Lower leg skin (tissue), 4 donors: ENCODE measurements around the gene TRMT10B. TPM values are rescaled to one million over a fixed set of nuclear protein-coding genes. Genes with fewer than 3 reads are reported as not detected.

Experiments
- DNase-seq, 2 donors: peaks; one replicate each; pipeline ENCODE4 v3.0.0-alpha.2; 2019; ENCODE audit warnings: low spot score in 2 of 2
- H3K4me3 ChIP-seq: fragments of 200-600 bp; sonication (generic); 2 replicates; pipeline ENCODE4 v1.5.1; 2017; ENCODE audit warnings: mild to moderate bottlenecking, low read depth; ENCODE audit not compliant: poor library complexity, severe bottlenecking
- CTCF ChIP-seq, 3 donors: fragments of 450-650 bp; IDR thresholded peaks; one replicate each; pipeline ENCODE4 v1.5.1; 2016; ENCODE audit warnings: antibody characterized with exemption in 3 of 3, mild to moderate bottlenecking in 3 of 3, moderate library complexity in 2 of 3
- POLR2A ChIP-seq, 2 donors: fragments of 450-650 bp; IDR thresholded peaks; one replicate each; pipeline ENCODE4 v1.6.1; 2016 to 2017; ENCODE audit warnings: antibody characterized with exemption in 2 of 2, mild to moderate bottlenecking in 1 of 2, moderate library complexity in 1 of 2
- WGBS, 2 donors: methylation state at CpG; one replicate each; pipeline ENCODE4 v1.1.5; 2018; 5-methylcytosine and 5-hydroxymethylcytosine counted together
- intact Hi-C: fragments of 100-400 bp; cut with DNase I; formaldehyde crosslinking; loops from one replicate; pipeline ENCODE4 v1.15.0; 2023; ENCODE audit warnings: low total_unique reads
- total RNA-seq, 4 donors: library from RNA; depleted of rRNA; stranded (reverse); fragments of >200 nt; gene quantifications; one replicate each; pipeline ENCODE4 v1.1.0, GENCODE V29; 2016

The TRMT10B gene
- total RNA-seq, 4 donors from 2014 or later = 5.1 to 13.1 (median 6.1) TPM

- intact Hi-C loops = no loop called here
- TF ChIP-seq CTCF (IDR thresholded peaks at IDR 0.05) = no peak
- TF ChIP-seq POLR2A (IDR thresholded peaks at IDR 0.05) = no peak
- no peak for DNase-seq
- WGBS, 2 donors = 90 to 96% methylated on average over 4 of the region's 4 CpGs
- H3K4me3 ChIP-seq = no peak overlapping the region
Observed at GRCh38 chr9:37827483-37828165, 74.0 kb downstream of the TRMT10B start.

Other genes with a start within 250 kb of the TRMT10B start
- 1 to 10 TPM; 2.4 to 5.5 (median 3.7) TPM for gene FBXO10, start 177.4 kb upstream of the TRMT10B start, total RNA-seq
- 10 to 100 TPM; 50.4 to 79.1 (median 67.1) TPM for gene TOMM5, start 161.2 kb upstream of the TRMT10B start, total RNA-seq
- gene FRMPD1, start 102.9 kb upstream of the TRMT10B start, total RNA-seq = 10 to 100 TPM; 12.9 to 23.9 (median 16.2) TPM
- gene EXOSC3, start 31.3 kb downstream of the TRMT10B start, total RNA-seq = 10 to 100 TPM; 31.0 to 52.7 (median 47.7) TPM
- gene DCAF10, start 47.0 kb downstream of the TRMT10B start, total RNA-seq = 10 to 100 TPM; 23.8 to 30.4 (median 26.0) TPM
- gene SLC25A51, start 150.3 kb downstream of the TRMT10B start, total RNA-seq = 10 to 100 TPM; 13.3 to 24.8 (median 16.9) TPM